HG03196 (cell line): ENCODE measurements around the gene EFNA5.
A peak's percentile ranks its signal among the peaks of the same experiment; 100 is the strongest.

Source experiments
- ATAC-seq: cut with Tn5 transposase; IDR thresholded peaks from one replicate; pipeline ENCODE4 v1.9.1; 2021; ENCODE audit not compliant: unreplicated experiment

The EFNA5 gene

GRCh38 chr5:107572715-107573368 is 97.9 kb downstream of the EFNA5 start:
- no peak for ATAC-seq

- peak; percentile 69 for ATAC-seq
Measured at GRCh38 chr5:107571621-107572536, 98.9 kb downstream of the EFNA5 start.

GRCh38 chr5:107570805-107571531 is 99.8 kb downstream of the EFNA5 start:
- ATAC-seq, result peak; percentile 90

GRCh38 chr5:107570181-107570580 is 100.6 kb downstream of the EFNA5 start:
- no peak for ATAC-seq

GRCh38 chr5:107567901-107568671 is 102.7 kb downstream of the EFNA5 start:
- no peak for ATAC-seq

GRCh38 chr5:107566986-107567385 is 103.8 kb downstream of the EFNA5 start:
- ATAC-seq, result no peak

- no peak for ATAC-seq
Measured at GRCh38 chr5:107565791-107566767, 104.7 kb downstream of the EFNA5 start.

- no peak for ATAC-seq
Measured at GRCh38 chr5:107564931-107565372, 105.8 kb downstream of the EFNA5 start.

- no peak for ATAC-seq
Measured at GRCh38 chr5:107563959-107564544, 106.7 kb downstream of the EFNA5 start.

GRCh38 chr5:107560377-107560776 is 110.4 kb downstream of the EFNA5 start:
- no peak for ATAC-seq

GRCh38 chr5:107558823-107559375 is 111.8 kb downstream of the EFNA5 start:
- no peak for ATAC-seq

- no peak for ATAC-seq
Measured at GRCh38 chr5:107557051-107557658, 113.6 kb downstream of the EFNA5 start.

- ATAC-seq, result no peak
Measured at GRCh38 chr5:107556575-107556974, 114.2 kb downstream of the EFNA5 start.

- no peak for ATAC-seq
Measured at GRCh38 chr5:107555425-107556090, 115.2 kb downstream of the EFNA5 start.

- ATAC-seq, result no peak
Measured at GRCh38 chr5:107554776-107555424, 115.8 kb downstream of the EFNA5 start.

GRCh38 chr5:107553117-107553555 is 117.6 kb downstream of the EFNA5 start:
- ATAC-seq, result no peak

GRCh38 chr5:107551088-107551487 is 119.6 kb downstream of the EFNA5 start:
- no peak for ATAC-seq
